NCI-H82 treated with DMSO at 0.1 percent for 48 hours (cell line): Measurements from ENCODE around the gene DNPH1.

Experiments
- DNase-seq: peaks from one replicate; lab custom pipeline; 2025; ENCODE audit not compliant: unreplicated experiment; lab: John Stamatoyannopoulos, UW

DNPH1 gene

DNA sequence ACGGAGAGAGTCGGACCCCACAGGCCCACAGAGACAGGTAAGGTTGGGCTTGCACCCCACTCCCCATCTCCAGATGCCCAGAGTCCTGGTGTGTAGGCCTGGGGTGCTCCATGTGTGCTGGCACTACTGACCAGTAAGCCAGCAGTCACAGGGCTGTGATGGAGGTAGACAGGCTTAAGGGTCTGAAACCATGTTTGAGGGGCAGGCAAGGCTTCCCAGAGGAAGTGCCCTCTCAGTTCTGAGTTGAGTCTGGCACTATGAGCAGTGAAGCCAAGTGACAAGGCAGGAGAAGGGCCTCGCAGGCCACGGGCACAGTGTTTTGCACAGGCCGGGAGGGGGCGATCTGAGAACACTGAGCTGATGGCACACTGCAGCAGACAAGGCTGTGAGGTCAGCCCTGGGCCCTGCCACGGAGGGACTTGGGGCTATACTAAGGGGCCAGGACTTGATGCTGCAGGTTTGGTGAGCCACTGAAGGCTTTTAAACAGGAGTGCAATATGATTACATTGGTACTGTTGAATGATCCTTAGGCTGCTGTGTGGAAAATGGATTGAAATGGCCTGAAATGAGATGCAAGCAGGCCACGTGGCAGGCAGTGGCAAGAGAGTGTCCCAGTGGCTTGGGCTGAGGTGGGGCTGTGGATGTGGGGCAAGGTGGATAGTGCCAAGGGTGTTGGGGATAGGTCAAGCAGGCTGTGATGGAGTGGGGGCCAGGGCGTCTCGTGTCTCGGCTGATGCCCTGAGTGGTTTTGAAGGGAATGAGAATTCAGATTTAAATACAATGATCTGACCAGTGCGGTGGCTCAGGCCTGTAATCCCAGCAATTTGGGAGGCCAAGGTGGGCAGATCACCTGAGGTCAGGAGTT, 34.3 kb upstream of the DNPH1 start:
- peak; percentile 22 for DNase-seq

DNA sequence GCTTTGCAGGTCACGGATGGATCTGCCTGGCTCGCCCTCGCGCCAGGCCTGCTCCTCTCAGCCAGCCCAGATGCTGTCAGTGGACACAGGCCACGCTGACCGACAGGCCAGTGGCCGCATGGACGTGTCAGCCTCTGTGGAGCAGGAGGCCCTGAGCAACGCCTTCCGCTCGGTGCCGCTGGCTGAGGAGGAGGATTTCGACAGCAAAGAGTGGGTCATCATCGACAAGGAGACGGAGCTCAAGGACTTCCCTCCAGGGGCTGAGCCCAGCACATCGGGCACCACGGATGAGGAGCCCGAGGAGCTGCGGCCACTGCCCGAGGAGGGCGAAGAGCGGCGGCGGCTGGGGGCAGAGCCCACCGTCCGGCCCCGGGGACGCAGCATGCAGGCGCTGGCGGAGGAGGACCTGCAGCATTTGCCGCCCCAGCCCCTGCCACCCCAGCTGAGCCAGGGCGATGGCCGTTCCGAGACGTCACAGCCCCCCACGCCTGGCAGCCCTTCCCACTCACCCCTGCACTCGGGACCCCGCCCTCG, 33.6 kb upstream of the DNPH1 start:
- DNase-seq: no peak

DNA sequence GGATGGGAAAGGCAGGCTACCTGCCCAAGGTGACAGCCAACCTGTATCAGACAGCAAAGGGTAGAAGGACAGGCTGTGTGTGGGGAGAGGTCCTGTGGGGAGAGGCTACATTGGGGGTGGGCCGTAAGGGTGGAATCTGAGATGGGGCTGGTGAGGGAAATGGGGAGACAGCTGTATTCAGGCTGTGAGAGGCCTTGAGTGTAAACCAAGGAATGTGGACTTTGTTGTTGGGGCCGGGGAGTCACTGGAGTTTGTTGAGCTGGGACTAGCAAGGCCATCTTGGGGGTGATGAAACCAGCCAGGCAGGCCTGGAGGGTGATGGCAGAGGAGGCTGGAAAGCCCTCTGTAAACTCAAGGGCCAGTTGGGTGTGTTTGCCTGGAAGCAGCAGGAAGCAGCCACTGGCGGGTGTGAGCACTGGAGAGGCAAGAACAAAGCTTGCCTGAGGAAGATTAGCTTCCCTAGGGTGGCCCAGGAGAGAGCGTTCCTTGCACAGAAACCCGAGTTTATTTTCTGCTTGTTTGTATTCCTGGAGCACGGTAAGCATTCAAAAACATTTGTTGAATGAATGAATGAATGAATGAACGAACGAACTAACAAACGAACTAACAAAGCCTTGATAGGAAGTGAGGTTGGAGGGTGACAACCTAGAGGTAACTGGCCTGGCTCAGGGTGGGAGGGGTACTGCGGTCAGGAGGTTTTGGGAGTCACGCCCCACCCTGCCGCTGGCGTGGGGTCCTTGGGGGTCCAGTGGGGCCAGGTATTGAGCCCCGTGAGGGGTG, 32.9 kb upstream of the DNPH1 start:
- DNase-seq: no peak

DNA sequence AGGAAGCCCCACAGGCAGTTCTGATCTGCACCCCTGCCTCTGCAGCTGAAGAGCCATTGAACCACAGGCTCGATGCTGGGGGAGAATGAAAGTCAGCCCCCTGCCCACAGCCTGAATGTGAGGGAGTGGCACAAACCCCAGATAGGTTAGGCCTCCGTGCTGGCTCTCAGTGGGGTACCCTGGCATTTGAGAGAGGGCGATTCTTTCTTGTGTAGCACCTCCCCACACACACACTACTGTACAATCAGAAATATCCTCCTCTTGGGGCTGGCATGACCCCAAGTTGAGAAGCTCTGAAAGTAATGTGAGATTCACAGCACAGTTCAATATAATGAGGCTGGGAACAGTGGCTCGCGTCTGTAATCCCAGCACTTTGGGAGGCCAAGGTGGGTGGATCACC, 31.9 kb upstream of the DNPH1 start:
- no peak for DNase-seq

DNA sequence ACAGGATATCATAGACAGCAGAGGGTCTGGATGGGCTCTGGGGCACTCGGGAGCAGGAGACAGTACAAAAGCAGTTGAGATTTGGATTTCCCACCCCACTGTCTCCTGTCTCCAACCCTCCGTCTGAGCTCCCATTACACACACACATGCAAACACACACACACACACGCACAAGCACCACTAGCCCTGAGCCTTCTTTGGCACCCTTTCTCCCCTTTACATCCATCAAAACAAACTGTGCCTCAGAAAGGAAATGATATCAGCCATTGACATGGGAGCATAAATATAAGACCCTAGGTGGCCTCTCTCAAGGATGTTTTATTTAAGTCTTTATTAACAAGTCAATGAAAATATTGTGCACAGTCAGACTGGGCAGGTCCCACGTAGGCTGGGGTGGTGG, 31.5 kb upstream of the DNPH1 start:
- no peak for DNase-seq

DNA sequence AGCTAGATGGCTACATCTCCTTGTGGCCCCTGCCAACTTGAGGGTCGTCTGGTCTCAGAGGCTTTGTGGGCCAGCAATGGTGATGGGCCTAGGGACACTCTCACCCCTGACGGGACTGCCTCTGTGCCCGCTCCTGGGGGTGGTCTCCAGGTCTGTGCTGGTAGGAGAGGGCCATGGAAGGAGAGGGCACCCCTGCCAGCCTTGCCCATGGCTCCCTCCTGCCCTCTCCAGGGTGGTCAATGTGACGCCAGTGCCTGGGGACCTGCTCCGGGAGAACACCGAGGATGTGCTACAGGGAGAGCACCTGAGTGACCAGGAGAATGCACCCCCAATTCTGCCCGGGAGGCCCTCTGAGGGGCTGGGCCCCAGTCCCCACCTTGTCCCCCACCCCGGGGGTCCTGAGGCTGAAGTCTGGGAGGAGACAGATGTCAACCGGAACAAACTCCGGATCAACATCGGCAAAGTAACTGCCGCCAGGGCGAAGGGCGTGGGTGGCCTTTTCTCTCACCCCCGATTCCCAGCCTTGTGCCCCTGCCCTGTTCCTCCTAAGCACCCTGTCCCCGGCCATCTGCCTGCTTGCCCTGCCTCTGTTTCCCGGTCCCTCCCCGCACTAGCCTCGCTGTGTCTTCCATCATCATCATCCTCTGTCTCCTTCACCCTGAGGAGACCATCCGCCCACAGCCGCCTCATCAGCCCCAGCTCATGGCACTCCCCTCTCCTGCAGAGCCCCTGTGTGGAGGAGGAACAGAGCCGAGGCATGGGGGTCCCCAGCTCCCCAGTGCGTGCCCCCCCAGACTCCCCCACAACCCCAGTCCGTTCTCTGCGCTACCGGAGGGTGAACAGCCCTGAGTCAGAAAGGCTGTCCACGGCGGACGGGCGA, 29.8 kb upstream of the DNPH1 start:
- no peak for DNase-seq

DNA sequence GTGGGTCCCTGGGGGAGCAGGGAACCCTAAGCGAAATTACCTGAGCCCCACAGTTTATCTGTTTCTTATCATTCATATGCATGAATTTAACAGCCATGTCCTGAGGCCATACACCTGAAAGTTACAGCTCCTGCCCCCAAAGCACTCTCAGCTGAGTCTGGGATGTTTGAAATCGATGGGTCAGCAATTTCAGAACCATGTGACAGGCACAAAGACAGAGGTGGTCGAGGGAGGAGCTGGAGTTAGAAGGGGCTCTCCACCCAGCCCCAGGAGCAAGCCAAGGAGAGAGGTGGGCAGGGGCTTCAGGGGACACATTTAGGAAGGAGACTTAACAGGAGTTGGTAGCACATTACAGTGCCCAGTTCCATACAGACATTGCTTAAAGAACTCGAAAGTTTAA, 28.9 kb upstream of the DNPH1 start:
- DNase-seq: no peak

DNA sequence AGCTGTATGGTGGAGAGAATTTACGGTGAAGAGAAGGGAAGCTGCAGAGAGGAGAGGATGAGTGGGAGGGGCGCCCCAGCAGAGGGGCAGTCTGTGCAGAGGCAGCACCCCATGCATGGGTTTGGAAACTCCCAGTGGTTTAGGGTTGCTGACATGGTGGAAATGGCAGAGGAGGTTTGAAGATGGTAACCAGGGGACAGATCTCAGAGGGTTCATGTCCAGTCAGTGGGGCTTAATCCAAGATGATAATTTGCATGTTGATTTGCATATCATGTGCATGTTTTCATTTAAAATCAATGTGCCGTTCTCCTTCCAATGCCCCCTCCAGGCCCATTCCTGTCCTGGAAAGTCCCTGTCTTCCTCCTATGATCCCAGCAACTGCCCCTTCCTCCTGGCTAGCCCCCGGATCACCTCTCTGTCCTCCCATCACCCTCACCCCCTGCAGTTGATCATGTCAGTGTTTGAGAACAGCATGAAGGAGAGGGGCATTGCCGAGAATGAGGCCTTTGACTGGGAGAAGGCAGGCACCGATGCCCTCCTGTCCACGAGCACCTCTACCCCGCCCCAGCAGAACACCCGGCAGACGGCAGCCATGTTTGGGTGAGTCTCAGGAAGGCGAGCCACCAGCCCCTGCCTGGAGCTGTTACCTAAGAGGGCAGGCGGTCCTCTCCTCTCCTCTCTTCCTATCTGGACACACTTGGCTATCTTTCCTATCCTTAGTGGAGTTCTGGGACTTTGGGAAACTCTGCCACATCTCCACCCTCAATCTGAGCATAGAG, 28.3 kb upstream of the DNPH1 start:
- DNase-seq: no peak

DNA sequence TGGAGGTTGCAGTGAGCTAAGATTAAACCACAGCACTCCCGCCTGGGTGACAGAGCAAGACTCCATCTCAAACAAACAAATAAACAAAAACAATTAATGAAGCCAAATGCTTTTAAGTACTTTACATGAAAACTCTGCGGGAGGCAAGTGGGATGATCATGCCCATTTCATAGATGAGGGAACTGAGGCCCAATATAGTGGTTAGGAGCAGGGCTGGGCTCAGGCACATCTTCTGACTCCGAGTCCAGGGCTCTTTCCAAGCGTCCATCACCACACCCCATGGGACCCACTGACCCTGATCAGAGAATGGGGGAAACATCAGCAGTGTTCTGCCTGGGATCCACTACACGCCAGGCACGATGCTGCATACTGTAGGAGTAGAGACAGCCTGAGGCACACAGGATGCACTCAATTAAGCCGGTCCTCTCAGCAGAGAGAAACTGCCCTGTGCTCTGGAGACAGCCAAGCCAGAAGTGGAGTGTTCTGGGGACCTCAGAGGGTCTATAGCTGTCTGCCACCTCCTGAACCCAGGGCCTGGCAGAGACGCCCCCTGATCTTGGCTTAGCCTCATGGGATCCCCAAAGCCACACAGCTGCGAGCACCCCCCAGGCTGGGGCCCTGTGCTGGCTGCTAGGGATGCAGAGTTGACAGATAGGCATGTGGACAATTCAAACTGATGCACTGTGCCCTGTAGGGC, 27.5 kb upstream of the DNPH1 start:
- no peak for DNase-seq

DNA sequence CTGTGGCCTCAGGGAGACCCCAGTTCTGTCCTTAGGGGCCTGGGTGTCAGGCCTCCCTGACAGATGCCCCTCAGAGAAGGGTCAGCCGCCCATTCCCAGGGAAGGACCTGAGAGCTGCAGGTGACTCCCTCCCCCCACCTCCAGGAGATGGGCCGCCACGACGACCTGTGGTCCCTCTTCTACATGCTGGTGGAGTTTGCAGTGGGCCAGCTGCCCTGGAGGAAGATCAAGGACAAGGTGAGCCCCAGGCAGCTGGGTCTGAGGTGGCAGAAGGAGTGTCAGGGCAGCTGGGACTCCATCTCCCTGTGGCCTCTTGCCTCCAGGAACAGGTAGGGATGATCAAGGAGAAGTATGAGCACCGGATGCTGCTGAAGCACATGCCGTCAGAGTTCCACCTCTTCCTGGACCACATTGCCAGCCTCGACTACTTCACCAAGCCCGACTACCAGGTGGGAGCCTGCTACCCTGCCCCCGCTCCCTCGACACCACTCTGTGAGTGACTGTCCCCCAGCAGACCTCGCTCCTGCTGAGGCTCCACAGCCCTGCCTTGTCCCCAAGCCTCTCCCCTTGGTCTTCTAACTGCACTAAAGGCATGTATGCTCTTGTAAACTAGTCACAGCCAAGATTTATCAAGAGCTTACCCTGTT, 26.2 kb upstream of the DNPH1 start:
- no peak for DNase-seq

DNA sequence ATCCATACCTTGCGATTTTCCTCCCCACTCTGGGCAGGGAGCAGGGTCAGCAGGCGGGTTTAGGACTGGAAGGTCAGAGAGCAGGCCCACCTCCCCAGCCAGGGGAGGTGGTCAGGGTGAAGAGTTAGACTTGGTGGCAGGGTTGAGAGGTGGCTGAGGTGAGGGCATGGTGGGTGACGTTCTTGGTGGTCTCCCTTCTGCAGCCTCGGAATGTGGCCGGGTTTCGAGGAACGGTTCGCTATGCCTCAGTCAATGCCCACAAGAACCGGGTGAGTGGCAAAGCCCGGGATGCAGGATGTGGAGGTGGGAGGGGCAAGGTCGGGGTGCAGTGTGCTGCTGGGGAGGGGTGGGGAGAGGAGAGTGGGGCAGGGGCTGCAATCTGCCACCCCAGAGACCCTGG, 25.6 kb upstream of the DNPH1 start:
- no peak for DNase-seq

DNA sequence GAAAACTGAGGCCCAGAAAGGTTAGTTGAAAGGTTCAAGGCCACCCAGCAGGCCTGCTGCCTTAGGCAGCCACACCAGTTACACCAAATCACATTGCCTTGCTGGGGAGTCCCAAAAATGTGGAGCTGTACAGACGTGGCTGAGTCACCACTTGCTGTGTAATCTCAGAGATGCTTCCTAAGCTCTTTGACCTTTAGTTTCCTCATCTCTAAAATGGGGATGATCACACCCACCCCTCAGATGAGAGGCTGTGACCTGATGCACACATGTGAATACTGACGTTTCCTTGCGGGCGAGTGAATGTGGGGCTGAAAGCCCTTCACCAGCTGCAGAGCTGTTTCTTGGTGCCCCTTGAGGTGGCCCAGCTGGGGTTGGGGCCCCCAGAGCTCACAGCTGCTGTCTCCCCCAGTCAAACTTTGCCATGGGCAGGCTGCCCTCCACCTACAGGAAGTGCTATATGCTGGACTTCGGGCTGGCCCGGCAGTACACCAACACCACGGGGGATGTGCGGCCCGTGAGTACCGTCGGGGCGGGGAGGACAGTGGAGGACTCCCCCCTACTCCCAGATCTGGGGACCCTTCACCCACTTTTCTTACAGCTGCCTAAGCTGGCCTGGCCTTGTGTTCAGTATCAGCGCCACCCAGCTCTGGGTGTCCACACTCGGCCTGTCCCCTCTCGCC, 25.0 kb upstream of the DNPH1 start:
- DNase-seq: no peak

DNA sequence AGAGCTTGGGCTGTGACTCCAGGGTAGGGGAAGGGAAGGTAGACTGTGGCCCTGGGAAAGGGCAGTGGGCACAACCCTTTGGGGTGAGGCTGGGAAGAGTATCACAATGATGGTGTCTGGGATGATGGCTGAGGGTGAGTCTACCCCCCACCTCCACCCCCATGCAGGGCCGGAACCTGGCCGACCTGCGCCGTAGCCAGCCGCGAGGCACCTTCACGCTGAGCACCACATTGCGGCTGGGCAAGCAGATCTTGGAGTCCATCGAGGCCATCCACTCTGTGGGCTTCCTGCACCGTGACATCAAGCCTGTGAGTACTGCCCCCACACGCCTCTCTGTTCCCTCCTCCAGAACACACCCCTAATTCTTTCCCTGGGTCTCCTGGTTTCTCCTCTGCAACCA, 24.1 kb upstream of the DNPH1 start:
- no peak for DNase-seq

DNA sequence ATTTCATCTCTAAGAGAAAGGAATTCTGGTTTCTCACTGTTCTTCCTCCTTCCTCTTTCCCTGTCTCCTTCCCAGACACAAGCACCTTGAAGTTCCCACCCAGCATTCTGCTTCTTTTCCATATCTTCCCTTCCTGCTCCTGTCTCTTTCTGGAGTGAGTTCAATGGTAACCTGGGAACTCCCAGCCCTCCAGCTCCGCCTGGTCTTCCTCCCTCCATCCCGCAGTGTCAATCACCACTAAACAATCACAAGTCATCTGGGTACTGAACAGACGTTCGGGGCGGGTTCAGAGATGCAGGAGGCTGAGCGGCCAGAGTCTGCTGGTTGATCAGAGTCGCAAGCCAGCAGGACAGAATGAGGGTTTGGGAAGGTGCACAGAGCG, 21.7 kb upstream of the DNPH1 start:
- DNase-seq: peak; percentile 65

DNA sequence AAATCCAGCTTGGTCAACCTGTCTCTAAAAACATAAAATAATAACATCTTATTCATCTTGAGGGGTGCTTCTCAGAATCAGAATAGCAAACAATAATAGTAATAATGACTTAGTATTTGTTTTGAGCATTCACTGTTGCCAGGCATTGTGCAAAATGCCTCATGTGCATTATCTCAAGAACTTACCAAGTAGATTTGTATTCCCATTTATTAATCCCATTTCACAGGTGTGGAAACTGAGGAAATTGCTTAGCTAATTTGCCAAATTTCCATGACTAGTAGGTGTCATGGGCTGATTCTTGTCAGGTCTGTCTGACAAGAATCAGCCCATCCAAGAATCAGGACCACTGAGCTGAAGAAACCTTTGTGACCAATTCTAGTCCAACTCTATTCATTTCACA, 19.5 kb upstream of the DNPH1 start:
- DNase-seq: no peak

DNA sequence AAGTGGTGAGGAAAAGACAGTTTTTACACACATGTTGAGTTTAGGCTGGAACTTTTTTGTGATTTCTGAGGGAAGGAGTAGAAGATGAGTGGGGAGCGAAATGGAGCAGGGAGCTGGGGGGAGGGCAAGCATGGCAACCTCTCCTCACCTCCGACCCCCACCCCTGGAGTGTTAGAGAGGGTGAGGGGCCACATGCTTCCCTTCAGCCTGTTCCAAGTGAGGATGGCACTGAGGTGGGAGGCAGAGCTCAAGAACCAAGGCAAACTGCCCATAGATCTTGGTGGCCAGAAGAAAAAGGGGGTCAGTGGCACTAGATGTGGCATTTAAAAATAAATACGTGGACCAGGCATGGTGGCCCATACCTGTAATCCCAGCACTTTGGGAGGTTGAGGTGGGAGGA, 18.8 kb upstream of the DNPH1 start:
- DNase-seq: no peak

DNA sequence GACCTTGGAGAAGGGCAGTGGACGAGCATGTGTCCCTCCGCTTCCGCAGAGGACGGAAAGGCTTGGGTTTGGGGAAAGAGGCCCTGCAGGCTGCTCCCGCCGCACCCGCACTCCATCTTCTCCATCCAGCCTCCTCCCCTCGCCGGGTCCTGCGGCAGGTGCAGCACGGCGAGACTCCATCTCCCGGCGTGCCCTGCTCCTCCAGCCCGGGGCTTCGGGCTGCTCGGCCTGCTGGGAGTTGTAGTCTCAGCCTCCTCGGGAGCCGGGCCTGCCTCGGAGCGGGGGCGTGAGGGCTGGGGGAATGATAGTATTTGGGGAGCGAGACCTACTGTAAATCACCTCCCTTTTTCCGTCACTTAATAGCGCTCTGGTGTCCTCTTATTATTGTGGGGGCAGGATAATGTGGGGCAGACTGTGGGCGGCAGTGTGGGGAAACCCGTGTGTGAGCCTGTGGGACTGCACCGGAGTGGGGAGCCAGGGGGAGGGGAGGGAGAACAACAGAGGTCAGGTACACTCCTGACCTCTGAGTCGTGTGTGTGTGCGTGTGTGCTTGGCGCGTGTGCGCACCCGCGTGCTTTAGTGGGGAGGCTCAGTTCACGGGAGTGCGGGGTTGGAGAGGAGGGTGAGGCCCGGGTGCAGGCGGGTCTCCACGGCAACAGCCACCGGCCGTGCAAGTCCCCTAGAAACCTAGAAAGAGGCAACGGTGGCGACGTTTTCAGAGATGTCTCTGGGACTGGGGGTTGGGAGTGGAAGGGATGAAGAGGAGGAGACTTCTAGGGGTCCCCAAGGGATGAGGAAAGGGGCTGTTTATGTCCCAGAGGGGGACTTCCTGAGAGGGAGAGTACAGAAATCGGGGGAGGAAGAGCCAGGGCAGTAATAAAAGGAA, 18.1 kb upstream of the DNPH1 start:
- DNase-seq: peak; percentile 23
